NCI-H1105 treated with DMSO at 0.1 percent for 48 hours (cell line): ENCODE data around the gene TFPI.
"Not testable (repeated sequence)": the region's sequence is repeated elsewhere in the genome, so short reads cannot be mapped to it uniquely, and the experiment has no call there.

Experiments used
- DNase-seq: peaks from one replicate; lab custom pipeline; 2025; lab: John Stamatoyannopoulos, UW

The TFPI gene

GRCh38 chr2:187554011-187554703, at the start of gene TFPI:
TSS of gene TFPI (minus strand) at chr2:187554435. CDS start at chr2:187503768, 50,667 bp downstream.
- no peak for DNase-seq

GRCh38 chr2:187594801-187595200, 40.6 kb upstream of the TFPI start:
- DNase-seq, result peak; percentile 19

- DNase-seq, result no peak
Observed at GRCh38 chr2:187593697-187594096, 39.5 kb upstream of the TFPI start.

GRCh38 chr2:187593098-187593497, 38.9 kb upstream of the TFPI start:
- no peak for DNase-seq

- DNase-seq, result no peak
Observed at GRCh38 chr2:187590175-187590574, 35.9 kb upstream of the TFPI start.

- no peak for DNase-seq
Observed at GRCh38 chr2:187586011-187586641, 31.9 kb upstream of the TFPI start.

GRCh38 chr2:187581125-187581896, 27.1 kb upstream of the TFPI start:
- DNase-seq, result peak; percentile 66

- DNase-seq, result peak; percentile 75
Observed at GRCh38 chr2:187580462-187581124, 26.4 kb upstream of the TFPI start.

GRCh38 chr2:187577310-187577709, 23.1 kb upstream of the TFPI start:
- no peak for DNase-seq

- no peak for DNase-seq
Observed at GRCh38 chr2:187576906-187577305, 22.7 kb upstream of the TFPI start.

- no peak for DNase-seq
Observed at GRCh38 chr2:187575751-187576067, 21.5 kb upstream of the TFPI start.

GRCh38 chr2:187574969-187575750, 20.9 kb upstream of the TFPI start:
- DNase-seq, result no peak

GRCh38 chr2:187573722-187574121, 19.5 kb upstream of the TFPI start:
- no peak for DNase-seq

GRCh38 chr2:187571996-187572395, 17.8 kb upstream of the TFPI start:
- not testable (repeated sequence) for DNase-seq

- DNase-seq, result no peak
Observed at GRCh38 chr2:187569571-187569970, 15.3 kb upstream of the TFPI start.

- no peak for DNase-seq
Observed at GRCh38 chr2:187569042-187569441, 14.8 kb upstream of the TFPI start.

GRCh38 chr2:187567126-187567525, 12.9 kb upstream of the TFPI start:
- no peak for DNase-seq

GRCh38 chr2:187566712-187567111, 12.5 kb upstream of the TFPI start:
- DNase-seq, result no peak

- DNase-seq, result peak; percentile 46
Observed at GRCh38 chr2:187566266-187566665, 12.0 kb upstream of the TFPI start.

GRCh38 chr2:187565618-187566017, 11.4 kb upstream of the TFPI start:
- not testable (repeated sequence) for DNase-seq

- not testable (repeated sequence) for DNase-seq
Observed at GRCh38 chr2:187556493-187556892, 2.3 kb upstream of the TFPI start.

GRCh38 chr2:187554704-187555082, 458 bp upstream of the TFPI start:
- DNase-seq, result peak; percentile 23
